Measurements from ENCODE around the gene CREB3L4.

CREB3L4 gene, protein sequence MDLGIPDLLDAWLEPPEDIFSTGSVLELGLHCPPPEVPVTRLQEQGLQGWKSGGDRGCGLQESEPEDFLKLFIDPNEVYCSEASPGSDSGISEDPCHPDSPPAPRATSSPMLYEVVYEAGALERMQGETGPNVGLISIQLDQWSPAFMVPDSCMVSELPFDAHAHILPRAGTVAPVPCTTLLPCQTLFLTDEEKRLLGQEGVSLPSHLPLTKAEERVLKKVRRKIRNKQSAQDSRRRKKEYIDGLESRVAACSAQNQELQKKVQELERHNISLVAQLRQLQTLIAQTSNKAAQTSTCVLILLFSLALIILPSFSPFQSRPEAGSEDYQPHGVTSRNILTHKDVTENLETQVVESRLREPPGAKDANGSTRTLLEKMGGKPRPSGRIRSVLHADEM

DNA sequence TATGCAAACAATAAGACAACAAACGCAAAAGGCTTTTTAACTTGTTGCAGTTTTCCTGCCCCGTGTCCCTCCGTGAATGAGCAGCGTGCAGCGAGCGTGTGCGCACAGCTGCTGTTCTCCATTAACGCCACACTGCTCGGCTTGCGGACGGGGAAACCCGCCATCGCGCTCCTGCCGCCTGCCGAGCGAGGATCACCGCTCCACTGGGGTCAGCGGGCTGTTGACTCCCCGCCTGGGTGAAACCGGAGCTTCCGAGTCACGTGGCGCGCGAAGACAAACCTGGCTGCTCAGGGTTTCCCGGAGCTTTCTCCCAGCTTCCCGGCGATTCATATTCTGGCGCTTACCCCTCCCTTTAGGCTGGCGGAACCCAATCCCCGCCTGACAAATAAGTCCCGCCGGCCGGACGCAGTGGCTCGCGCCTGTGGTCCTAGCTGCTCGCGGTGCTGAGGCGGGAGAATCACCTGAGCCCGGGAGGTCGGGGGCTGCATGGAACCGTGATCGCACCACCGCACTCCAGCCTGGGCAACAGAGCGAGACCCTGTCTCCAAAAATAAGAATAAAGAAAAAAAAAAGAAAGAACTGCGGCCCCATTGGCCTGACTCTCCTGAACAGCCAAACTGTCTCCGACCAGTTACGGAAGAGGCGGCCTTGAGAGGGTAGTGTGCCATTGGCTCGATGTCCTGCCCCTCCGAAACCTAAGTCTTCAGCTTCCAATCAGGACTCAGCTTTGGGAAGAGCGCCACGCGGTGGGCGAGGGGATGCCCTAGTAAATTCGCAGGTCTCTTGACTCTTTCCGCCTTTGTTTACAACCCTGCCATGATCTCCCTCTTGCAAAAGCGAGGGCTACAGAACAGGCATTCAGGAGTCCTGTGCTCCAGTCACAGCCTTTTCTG lies at the start of gene CREB3L4:
CREB3L4 (plus strand) TSS at position 796 of the 893 bp plus-strand sequence. CDS start 624 bp downstream, outside the sequence.
- DNase-seq (ENCODE audit: low spot score), result peak; percentile 91
- in situ Hi-C loops (cut with MboI; ENCODE audit: low sequenced_read_pairs, unreplicated experiment), result no loop called here
- TF ChIP-seq, protein P1, sequence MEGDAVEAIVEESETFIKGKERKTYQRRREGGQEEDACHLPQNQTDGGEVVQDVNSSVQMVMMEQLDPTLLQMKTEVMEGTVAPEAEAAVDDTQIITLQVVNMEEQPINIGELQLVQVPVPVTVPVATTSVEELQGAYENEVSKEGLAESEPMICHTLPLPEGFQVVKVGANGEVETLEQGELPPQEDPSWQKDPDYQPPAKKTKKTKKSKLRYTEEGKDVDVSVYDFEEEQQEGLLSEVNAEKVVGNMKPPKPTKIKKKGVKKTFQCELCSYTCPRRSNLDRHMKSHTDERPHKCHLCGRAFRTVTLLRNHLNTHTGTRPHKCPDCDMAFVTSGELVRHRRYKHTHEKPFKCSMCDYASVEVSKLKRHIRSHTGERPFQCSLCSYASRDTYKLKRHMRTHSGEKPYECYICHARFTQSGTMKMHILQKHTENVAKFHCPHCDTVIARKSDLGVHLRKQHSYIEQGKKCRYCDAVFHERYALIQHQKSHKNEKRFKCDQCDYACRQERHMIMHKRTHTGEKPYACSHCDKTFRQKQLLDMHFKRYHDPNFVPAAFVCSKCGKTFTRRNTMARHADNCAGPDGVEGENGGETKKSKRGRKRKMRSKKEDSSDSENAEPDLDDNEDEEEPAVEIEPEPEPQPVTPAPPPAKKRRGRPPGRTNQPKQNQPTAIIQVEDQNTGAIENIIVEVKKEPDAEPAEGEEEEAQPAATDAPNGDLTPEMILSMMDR (IDR thresholded peaks at IDR 0.05; ENCODE audit: borderline replicate concordance, control extremely low read depth, extremely low read depth, insufficient read depth, missing control alignments), result peak; percentile 45

DNA sequence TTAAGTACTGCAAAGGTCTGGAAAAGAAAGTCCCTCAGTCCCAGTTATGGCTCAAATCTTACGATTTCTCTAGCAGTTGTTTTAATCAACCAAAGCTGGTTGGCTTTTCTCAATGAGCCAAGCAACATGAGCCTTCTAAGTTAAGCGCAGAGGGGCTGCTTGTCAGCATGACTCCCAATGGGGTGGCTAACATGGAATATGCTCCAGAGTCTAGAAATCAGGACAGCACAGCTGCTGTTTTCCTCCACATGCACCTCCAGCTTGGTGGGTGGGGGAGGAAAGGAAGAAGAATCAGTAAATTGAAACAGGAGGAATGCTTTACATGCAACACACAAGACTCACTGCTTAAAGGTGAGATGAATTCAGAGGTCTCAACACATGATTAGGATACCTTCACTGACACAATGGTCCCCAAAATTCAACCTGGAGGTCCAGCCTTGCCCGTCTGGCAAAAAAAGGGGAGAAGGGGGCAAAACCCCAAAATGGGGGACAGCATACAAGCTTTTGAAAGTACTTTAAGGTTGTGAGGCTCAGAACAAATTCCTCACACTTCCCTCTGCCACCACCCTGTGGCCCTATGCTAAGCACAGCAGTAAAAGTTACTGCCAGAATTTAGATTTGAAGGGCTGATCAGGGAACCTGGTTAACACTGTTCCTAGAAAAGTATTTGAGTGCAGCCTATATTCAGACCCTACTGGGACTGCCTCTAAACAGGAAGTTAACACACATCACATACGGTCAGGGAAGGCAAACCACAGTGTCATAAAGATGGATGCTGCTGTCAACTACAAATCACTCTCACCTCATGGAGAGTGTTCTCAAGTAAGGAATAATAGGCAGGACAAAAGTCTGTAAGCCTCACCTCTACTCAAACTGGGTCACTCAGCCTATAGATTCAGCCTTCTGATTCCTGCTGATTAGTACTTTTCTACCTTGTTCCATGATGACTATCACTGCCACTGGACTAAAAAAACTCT lies 47.5 kb upstream of the CREB3L4 start:
- TF ChIP-seq, protein P1 (IDR thresholded peaks at IDR 0.05; ENCODE audit: borderline replicate concordance, control extremely low read depth, extremely low read depth, insufficient read depth, missing control alignments), result peak; percentile 32
- DNase-seq (ENCODE audit: low spot score), result peak; percentile 29
- in situ Hi-C loops (cut with MboI; ENCODE audit: low sequenced_read_pairs, unreplicated experiment), result no loop called here

DNA sequence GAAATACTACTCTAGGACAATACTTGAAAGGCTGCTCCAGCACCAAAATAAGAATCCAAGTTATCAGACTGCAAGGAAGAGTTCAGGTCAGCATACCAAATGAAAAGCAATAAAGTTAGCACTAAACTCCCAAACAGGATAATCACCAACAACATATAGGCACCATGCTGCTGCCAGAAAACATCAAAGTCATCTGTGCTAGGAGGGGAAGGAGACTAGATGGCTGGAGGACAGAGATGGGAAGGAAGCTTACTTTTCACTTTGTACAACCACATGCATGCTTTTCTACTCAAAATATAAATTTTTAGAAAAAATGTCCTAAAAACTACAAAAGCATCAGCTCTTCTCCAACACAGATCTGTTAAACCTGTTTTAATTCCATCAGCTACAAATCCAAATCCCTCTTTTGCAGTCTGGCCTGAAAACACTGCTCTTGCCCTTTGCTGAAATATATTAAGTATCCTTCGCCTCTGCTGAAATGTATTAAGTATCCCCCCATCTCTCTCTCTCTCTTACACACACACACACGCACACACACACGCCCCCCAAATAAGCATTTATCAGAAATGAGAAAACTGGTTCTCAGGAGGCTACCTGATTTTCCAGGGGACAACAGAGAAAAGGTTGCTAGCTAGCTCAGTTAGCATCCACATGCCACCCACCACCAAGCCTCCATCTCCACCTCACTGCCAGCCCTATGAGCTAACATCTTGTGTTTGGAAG lies 46.5 kb upstream of the CREB3L4 start:
- TF ChIP-seq, protein P1 (IDR thresholded peaks at IDR 0.05; ENCODE audit: borderline replicate concordance, control extremely low read depth, extremely low read depth, insufficient read depth, missing control alignments), result no peak

DNA sequence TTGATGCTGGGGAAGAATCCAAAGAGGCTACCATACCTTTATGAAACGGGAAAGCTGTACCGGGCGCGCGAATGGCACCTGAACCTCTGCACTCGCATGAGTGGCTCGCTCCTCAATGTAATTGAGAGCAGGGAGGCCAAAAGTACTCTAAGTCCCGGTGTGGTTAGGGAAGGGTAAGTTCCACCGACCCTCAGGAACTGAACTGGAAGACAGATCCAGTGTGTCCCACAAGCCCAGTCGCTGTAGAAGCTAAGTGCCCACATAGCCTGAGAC lies 46.0 kb upstream of the CREB3L4 start:
- in situ Hi-C loops (cut with MboI; ENCODE audit: low sequenced_read_pairs, unreplicated experiment), result no loop called here
- no peak for DNase-seq (ENCODE audit: low spot score)
- TF ChIP-seq, protein P1 (IDR thresholded peaks at IDR 0.05; ENCODE audit: borderline replicate concordance, control extremely low read depth, extremely low read depth, insufficient read depth, missing control alignments), result no peak

More for the DNA sequence above, 46.5 kb upstream of the CREB3L4 start:
- in situ Hi-C loops (cut with MboI; ENCODE audit: low sequenced_read_pairs, unreplicated experiment), result no loop called here
- no peak for DNase-seq (ENCODE audit: low spot score)

DNA sequence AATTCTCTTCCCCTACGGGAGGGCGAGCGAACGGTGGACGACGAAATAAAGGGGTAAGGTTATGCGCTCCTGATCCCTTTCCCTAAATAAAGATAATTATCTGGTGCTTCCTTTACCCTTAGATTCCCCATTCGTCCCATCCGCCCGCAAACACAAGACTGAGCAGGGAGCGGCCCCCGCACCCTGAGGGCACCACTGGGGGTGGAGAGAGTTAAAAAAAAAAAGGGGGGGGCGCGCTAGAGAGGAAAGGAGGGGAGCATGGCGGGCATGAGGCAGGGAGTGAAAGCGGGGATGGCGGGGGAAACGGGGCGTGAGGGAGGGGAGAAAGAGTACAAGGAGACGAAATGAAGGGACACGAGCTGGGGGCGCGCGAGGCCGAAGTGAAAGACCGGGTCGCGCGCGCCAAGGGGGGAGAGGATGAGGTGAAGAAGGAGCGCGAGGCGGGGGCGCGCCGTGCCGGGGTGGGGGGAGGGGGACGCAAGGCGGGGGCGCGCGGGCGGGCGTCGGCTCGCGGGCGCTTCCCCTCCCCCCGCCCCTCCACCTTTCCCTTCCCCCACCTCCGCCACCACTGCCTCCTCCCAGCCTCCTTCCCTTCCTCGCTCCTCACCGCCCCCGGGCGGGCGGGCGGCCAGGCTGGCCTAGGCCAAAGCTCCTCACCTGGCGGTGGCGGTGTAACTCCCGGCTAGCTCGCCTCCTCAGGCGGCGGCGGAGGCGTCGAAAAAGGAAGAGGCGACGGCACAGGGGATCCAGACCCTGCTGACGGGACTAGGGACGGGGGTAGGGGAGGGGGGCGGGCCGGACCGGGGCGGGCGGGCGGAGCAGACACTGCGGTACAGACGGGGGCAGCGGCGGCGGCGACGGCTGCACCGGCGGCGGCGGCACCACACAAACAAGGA lies 45.4 kb upstream of the CREB3L4 start:
- no peak for DNase-seq (ENCODE audit: low spot score)

More for the DNA sequence above, 45.4 kb upstream of the CREB3L4 start:
- in situ Hi-C loops (cut with MboI; ENCODE audit: low sequenced_read_pairs, unreplicated experiment), result no loop called here
- TF ChIP-seq, protein P1 (IDR thresholded peaks at IDR 0.05; ENCODE audit: borderline replicate concordance, control extremely low read depth, extremely low read depth, insufficient read depth, missing control alignments), result peak; percentile 30
